Measurements from ENCODE around the gene PCK2.

PCK2 gene

GRCh38 chr14:24054646-24055045 is 39.5 kb upstream of the PCK2 start:
- no peak for TF ChIP-seq RAD21 (IDR thresholded peaks at IDR 0.05; ENCODE audit: low read depth)
- TF ChIP-seq MAX (IDR thresholded peaks at IDR 0.05) = no peak
- TF ChIP-seq TEAD4 (IDR thresholded peaks at IDR 0.05) = no peak
- no peak for TF ChIP-seq TCF12 (IDR thresholded peaks at IDR 0.05; ENCODE audit: low read depth)
- no peak for TF ChIP-seq USF1 (IDR thresholded peaks at IDR 0.05)
- no peak for TF ChIP-seq EP300 (IDR thresholded peaks at IDR 0.05; ENCODE audit: borderline replicate concordance)
- TF ChIP-seq NFIC (IDR thresholded peaks at IDR 0.05) = no peak
- TF ChIP-seq ZBTB7A (IDR thresholded peaks at IDR 0.05; ENCODE audit: low read depth) = no peak

- TF ChIP-seq TCF12 (IDR thresholded peaks at IDR 0.05; ENCODE audit: low read depth) (no peak), EGR1 (IDR thresholded peaks at IDR 0.05) (no peak), ZBTB7A (IDR thresholded peaks at IDR 0.05; ENCODE audit: low read depth) (no peak), TEAD4 (IDR thresholded peaks at IDR 0.05) (no peak), USF1 (IDR thresholded peaks at IDR 0.05) (no peak), FOXM1 (IDR thresholded peaks at IDR 0.05; ENCODE audit: borderline replicate concordance, low read depth) (no peak), RAD21 (IDR thresholded peaks at IDR 0.05; ENCODE audit: low read depth) (no peak), YY1 (IDR thresholded peaks at IDR 0.05; ENCODE audit: low read depth) (no peak), MAX (IDR thresholded peaks at IDR 0.05) (no peak), CREB1 (IDR thresholded peaks at IDR 0.05; ENCODE audit: low read depth) (no peak), EP300 (IDR thresholded peaks at IDR 0.05; ENCODE audit: borderline replicate concordance) (no peak)
Measured at GRCh38 chr14:24055971-24056799, 37.9 kb upstream of the PCK2 start.

GRCh38 chr14:24056800-24057184 is 37.3 kb upstream of the PCK2 start:
- TF ChIP-seq FOXM1 (IDR thresholded peaks at IDR 0.05; ENCODE audit: borderline replicate concordance, low read depth) = no peak
- no peak for TF ChIP-seq TAF1 (IDR thresholded peaks at IDR 0.05; ENCODE audit: low read depth)
- TF ChIP-seq CREB1 (IDR thresholded peaks at IDR 0.05; ENCODE audit: low read depth) = no peak
- TF ChIP-seq RAD21 (IDR thresholded peaks at IDR 0.05; ENCODE audit: low read depth) = no peak
- no peak for TF ChIP-seq CEBPB (IDR thresholded peaks at IDR 0.05)
- no peak for TF ChIP-seq EGR1 (IDR thresholded peaks at IDR 0.05)
- no peak for TF ChIP-seq REST (IDR thresholded peaks at IDR 0.05; ENCODE audit: low read depth)
- no peak for TF ChIP-seq NFIC (IDR thresholded peaks at IDR 0.05)
- no peak for TF ChIP-seq TEAD4 (IDR thresholded peaks at IDR 0.05)

- no peak for TF ChIP-seq RAD21 (IDR thresholded peaks at IDR 0.05; ENCODE audit: low read depth)
- no peak for TF ChIP-seq EP300 (IDR thresholded peaks at IDR 0.05; ENCODE audit: borderline replicate concordance)
- TF ChIP-seq TAF1 (IDR thresholded peaks at IDR 0.05; ENCODE audit: low read depth) = no peak
- no peak for TF ChIP-seq NFIC (IDR thresholded peaks at IDR 0.05)
- no peak for TF ChIP-seq TCF12 (IDR thresholded peaks at IDR 0.05; ENCODE audit: low read depth)
- no peak for TF ChIP-seq TEAD4 (IDR thresholded peaks at IDR 0.05)
- TF ChIP-seq FOXM1 (IDR thresholded peaks at IDR 0.05; ENCODE audit: borderline replicate concordance, low read depth) = no peak
- no peak for TF ChIP-seq ZBTB7A (IDR thresholded peaks at IDR 0.05; ENCODE audit: low read depth)
- no peak for TF ChIP-seq CREB1 (IDR thresholded peaks at IDR 0.05; ENCODE audit: low read depth)
- no peak for TF ChIP-seq EGR1 (IDR thresholded peaks at IDR 0.05)
- TF ChIP-seq MAX (IDR thresholded peaks at IDR 0.05) = no peak
- no peak for TF ChIP-seq USF1 (IDR thresholded peaks at IDR 0.05)
- no peak for TF ChIP-seq CEBPB (IDR thresholded peaks at IDR 0.05)
- TF ChIP-seq REST (IDR thresholded peaks at IDR 0.05; ENCODE audit: low read depth) = no peak
- TF ChIP-seq YY1 (IDR thresholded peaks at IDR 0.05; ENCODE audit: low read depth) = no peak
Measured at GRCh38 chr14:24057271-24057670, 36.8 kb upstream of the PCK2 start.

- no peak for TF ChIP-seq EP300 (IDR thresholded peaks at IDR 0.05; ENCODE audit: borderline replicate concordance)
- no peak for TF ChIP-seq TCF12 (IDR thresholded peaks at IDR 0.05; ENCODE audit: low read depth)
- TF ChIP-seq ZBTB7A (IDR thresholded peaks at IDR 0.05; ENCODE audit: low read depth) = no peak
- no peak for TF ChIP-seq YY1 (IDR thresholded peaks at IDR 0.05; ENCODE audit: low read depth)
- TF ChIP-seq CEBPB (IDR thresholded peaks at IDR 0.05) = no peak
- TF ChIP-seq NFIC (IDR thresholded peaks at IDR 0.05) = no peak
- TF ChIP-seq CREB1 (IDR thresholded peaks at IDR 0.05; ENCODE audit: low read depth) = no peak
- no peak for TF ChIP-seq TAF1 (IDR thresholded peaks at IDR 0.05; ENCODE audit: low read depth)
- no peak for TF ChIP-seq REST (IDR thresholded peaks at IDR 0.05; ENCODE audit: low read depth)
- TF ChIP-seq USF1 (IDR thresholded peaks at IDR 0.05) = no peak
- TF ChIP-seq RAD21 (IDR thresholded peaks at IDR 0.05; ENCODE audit: low read depth) = no peak
- no peak for TF ChIP-seq TEAD4 (IDR thresholded peaks at IDR 0.05)
- TF ChIP-seq FOXM1 (IDR thresholded peaks at IDR 0.05; ENCODE audit: borderline replicate concordance, low read depth) = no peak
- TF ChIP-seq EGR1 (IDR thresholded peaks at IDR 0.05) = no peak
Measured at GRCh38 chr14:24057867-24058259, 36.2 kb upstream of the PCK2 start.
